Naive thymus-derived CD4-positive, alpha-beta T cell (primary cell): ENCODE data around the gene SAPCD2. TPM values are rescaled to one million over a fixed set of nuclear protein-coding genes. Genes with fewer than 3 reads are reported as not detected.

Experiments used
- ATAC-seq: fragments of 150-1000 bp; cut with Tn5 transposase; 2 replicates; pipeline ENCODE4 v1.10.0; 2021; ENCODE audit warnings: mild to moderate bottlenecking, moderate library complexity
- CTCF ChIA-PET: fragments of 350-600 bp; sonication (Branson Sonifier 250); formaldehyde crosslinking; loops from one replicate; lab custom pipeline; 2021; ENCODE audit warnings: antibody characterized with exemption; lab: Charles Lee
- POLR2A ChIA-PET: fragments of 350-600 bp; sonication (Branson Sonifier 250); formaldehyde crosslinking; loops from one replicate; lab custom pipeline; 2021; ENCODE audit warnings: antibody characterized with exemption, inconsistent platforms; lab: Charles Lee
- DNase-seq, 9 donors: peaks; one replicate each; pipeline versions ENCODE4 v3.0.0 to v3.0.0-alpha.2; 2020 to 2022; ENCODE audit warnings: mixed read lengths in 1 of 9
- H3K27ac ChIP-seq: one replicate; pipeline ENCODE4 v1.7.0; 2013; ENCODE audit warnings: mild to moderate bottlenecking, low read depth, low read length, moderate library complexity
- H3K27me3 ChIP-seq, 2 donors: one replicate each; pipeline ENCODE4 v1.7.0; 2013; ENCODE audit warnings: low read length in 2 of 2, mild to moderate bottlenecking in 2 of 2, moderate library complexity in 2 of 2; ENCODE audit not compliant: control insufficient read depth in 2 of 2, insufficient read depth in 2 of 2
- H3K36me3 ChIP-seq, 3 experiments: 1 replicate in 2 of 3; 2 replicates in 1 of 3; pipeline ENCODE4 v1.7.0; 2013; ENCODE audit warnings: low read length in 3 of 3, mild to moderate bottlenecking in 3 of 3, moderate library complexity in 1 of 3; ENCODE audit not compliant: insufficient read depth in 3 of 3, control insufficient read depth in 2 of 3
- H3K4me1 ChIP-seq, 2 donors: one replicate each; pipeline ENCODE4 v1.7.0; 2013; ENCODE audit warnings: low read length in 2 of 2, mild to moderate bottlenecking in 2 of 2, moderate library complexity in 1 of 2; ENCODE audit not compliant: control insufficient read depth in 2 of 2, insufficient read depth in 2 of 2
- H3K4me3 ChIP-seq: 2 replicates; pipeline ENCODE4 v1.7.0; 2013; ENCODE audit warnings: mild to moderate bottlenecking, low read length
- H3K9me3 ChIP-seq, 3 experiments: 1 replicate in 2 of 3; 2 replicates in 1 of 3; pipeline ENCODE4 v1.7.0; 2013; ENCODE audit warnings: low read length in 3 of 3; ENCODE audit not compliant: control insufficient read depth in 2 of 3
- H3K27ac Mint-ChIP-seq, 9 donors: one replicate each; pipeline ENCODE4 v1.8.0; 2020 to 2022; ENCODE audit warnings: mixed read lengths in 9 of 9, mild to moderate bottlenecking in 8 of 9, moderate library complexity in 5 of 9, inconsistent platforms in 2 of 9
- H3K27me3 Mint-ChIP-seq, 5 donors: one replicate each; pipeline ENCODE4 v1.8.0; 2021 to 2022; ENCODE audit warnings: mixed read lengths in 5 of 5, mild to moderate bottlenecking in 1 of 5
- H3K36me3 Mint-ChIP-seq, 5 donors: one replicate each; pipeline ENCODE4 v1.8.0; 2020 to 2022; ENCODE audit warnings: mixed read lengths in 5 of 5, mild to moderate bottlenecking in 3 of 5, inconsistent platforms in 1 of 5
- H3K4me1 Mint-ChIP-seq, 7 donors: one replicate each; pipeline ENCODE4 v1.8.0; 2020 to 2022; ENCODE audit warnings: mixed read lengths in 7 of 7, mild to moderate bottlenecking in 3 of 7, inconsistent platforms in 1 of 7
- H3K4me3 Mint-ChIP-seq, 10 donors: one replicate each; pipeline ENCODE4 v1.8.0; 2020 to 2022; ENCODE audit warnings: mild to moderate bottlenecking in 10 of 10, mixed read lengths in 10 of 10, moderate library complexity in 6 of 10, inconsistent platforms in 2 of 10
- H3K9me3 Mint-ChIP-seq, 11 donors: one replicate each; pipeline ENCODE4 v1.8.0; 2020 to 2022; ENCODE audit warnings: mixed read lengths in 11 of 11, mild to moderate bottlenecking in 4 of 11, inconsistent platforms in 1 of 11, moderate library complexity in 1 of 11
- intact Hi-C, 2 donors: fragments of 100-400 bp; cut with micrococcal nuclease; formaldehyde crosslinking; loops; one replicate each; pipeline ENCODE4 v1.15.1; 2023
- polyA plus RNA-seq, 2 donors: library from polyadenylated mRNA; unstranded; fragments of 300-500 nt; fragmentation: Illumina TruSeq; gene quantifications; one replicate each; pipeline ENCODE4 v1.2.3, GENCODE V29; 2021
- total RNA-seq, 6 experiments: library from RNA in 5 of 6; stranded (reverse) in 5 of 6; gene quantifications; 1 replicate in 5 of 6; 2 replicates in 1 of 6; pipeline ENCODE4 v1.2.3 and lab custom pipeline; 2021 to 2026

Gene SAPCD2
- total and polyA plus RNA-seq, 7 experiments from 2014 or later, result 0.16 to 22.1 (median 0.47) TPM; not detected in 1

GRCh38 chr9:137046088-137046787 is 24.1 kb downstream of the SAPCD2 start, which contains the start of gene NPDC1:
Gene NPDC1, minus strand, starts transcription at chr9:137046177. Its CDS starts 188 bp downstream, at chr9:137045989.
- POLR2A ChIA-PET, result interaction anchor here (0.6 to 1.3 kb wide), 6 partner anchors 13 to 231 kb away, joined by 3 to 6 read pairs (median 4); partner anchors contain the start of genes MAN1B1 and RNF224
- Mint-ChIP-seq H3K36me3 (no peaks in the 10 kb centered on the region), H3K27me3 (peaks cover 15 to 46% (median 34%) of the 10 kb centered on the region in 5 donors), H3K4me1 (peaks cover 0 to 11% (median 9%) of the 10 kb centered on the region in 7 donors), H3K4me3 (peak within 1 kb of the TSS; percentile 29 to 79 (median 59)), H3K27ac (no peak within 1 kb of the TSS), H3K9me3 (no peaks in the 10 kb centered on the region)
- Histone ChIP-seq H3K4me1 (peaks cover 9 to 25% of the 10 kb centered on the region in 2 donors), H3K27me3 (peaks cover 9 to 35% of the 10 kb centered on the region in 2 donors), H3K4me3 (peak within 1 kb of the TSS; percentile 46), H3K9me3 (no peaks in the 10 kb centered on the region), H3K27ac (no peak within 1 kb of the TSS), H3K36me3 (no peaks in the 10 kb centered on the region)
- CTCF ChIA-PET, result interaction anchor here (0.5 to 1.8 kb wide), 20 partner anchors 9 to 317 kb away, joined by 3 to 15 read pairs (median 4); partner anchors contain the start of gene RNF224
- DNase-seq (peak; percentile 55 to 86 (median 66)), ATAC-seq (peak; percentile 92)
- intact Hi-C loops, result loop anchor here (1.0 to 5.0 kb wide), 5 partner anchors 21 to 199 kb away; partner anchors contain the start of genes PHPT1 (in 1 of the 2) and RNF224 (in 1 of the 2)

- ChIA-PET POLR2A (no interaction called here), CTCF (interaction anchor here (0.8 kb wide), 1 partner anchor 10 kb away, joined by 5 read pairs; no protein-coding TSS in a partner anchor)
- no peak overlapping the region for H3K27ac ChIP-seq
- intact Hi-C loops, result loop anchor here (1.0 to 5.0 kb wide), 5 partner anchors 22 to 198 kb away; partner anchors contain the start of genes PHPT1 (in 1 of the 2) and RNF224 (in 1 of the 2)
- Mint-ChIP-seq H3K27me3 (peaks cover 15 to 42% (median 34%) of the 10 kb centered on the region in 5 donors), H3K27ac (no peak overlapping the region), H3K9me3 (no peaks in the 10 kb centered on the region), H3K36me3 (no peaks in the 10 kb centered on the region), H3K4me3 (peak overlapping the region in 9 of 10 donors; percentile 18 to 79 (median 57)), H3K4me1 (peaks cover 0 to 11% (median 9%) of the 10 kb centered on the region in 7 donors)
- DNase-seq (peak in 1 of 9 donors; percentile 49), ATAC-seq (peak; percentile 6)
- no peaks in the 10 kb centered on the region for H3K9me3 ChIP-seq
- H3K36me3 ChIP-seq, result no peaks in the 10 kb centered on the region
- H3K4me1 ChIP-seq, result peaks cover 9 to 25% of the 10 kb centered on the region in 2 donors
- peak overlapping the region; percentile 46 for H3K4me3 ChIP-seq
- peaks cover 9 to 35% of the 10 kb centered on the region in 2 donors for H3K27me3 ChIP-seq
Observed at GRCh38 chr9:137045294-137046087, 24.9 kb downstream of the SAPCD2 start.

GRCh38 chr9:137044502-137045177 is 25.7 kb downstream of the SAPCD2 start:
- Mint-ChIP-seq H3K9me3 (no peaks in the 10 kb centered on the region), H3K36me3 (no peaks in the 10 kb centered on the region), H3K27ac (peak overlapping the region in 1 of 9 donors; percentile 29), H3K4me1 (peaks cover 0 to 12% (median 9%) of the 10 kb centered on the region in 7 donors), H3K27me3 (peaks cover 11 to 35% (median 31%) of the 10 kb centered on the region in 5 donors), H3K4me3 (peak overlapping the region; percentile 27 to 79 (median 59))
- POLR2A ChIA-PET, result no interaction called here
- no peak for DNase-seq
- peaks cover 9 to 30% of the 10 kb centered on the region in 2 donors for H3K27me3 ChIP-seq
- intact Hi-C loops, result loop anchor here in 1 of 2 donors (5.0 kb wide), 2 partner anchors 193 to 197 kb away; partner anchors contain the start of gene PHPT1
- CTCF ChIA-PET, result interaction anchor here (0.7 to 0.8 kb wide), 2 partner anchors 9 to 51 kb away, joined by 3 to 5 read pairs; no protein-coding TSS in a partner anchor
- peak overlapping the region; percentile 30 for H3K4me3 ChIP-seq
- no peak overlapping the region for H3K27ac ChIP-seq
- H3K36me3 ChIP-seq, result no peaks in the 10 kb centered on the region
- ATAC-seq, result no peak
- H3K4me1 ChIP-seq, result peaks cover 9 to 25% of the 10 kb centered on the region in 2 donors
- no peaks in the 10 kb centered on the region for H3K9me3 ChIP-seq

GRCh38 chr9:137044037-137044436 is 26.3 kb downstream of the SAPCD2 start:
- Histone ChIP-seq H3K36me3 (no peaks in the 10 kb centered on the region), H3K4me3 (no peak overlapping the region), H3K9me3 (no peaks in the 10 kb centered on the region), H3K27ac (no peak overlapping the region), H3K27me3 (peaks cover 9 to 24% of the 10 kb centered on the region in 2 donors), H3K4me1 (peaks cover 9 to 25% of the 10 kb centered on the region in 2 donors)
- Mint-ChIP-seq H3K9me3 (no peaks in the 10 kb centered on the region), H3K36me3 (no peaks in the 10 kb centered on the region), H3K27me3 (peaks cover 7 to 32% (median 27%) of the 10 kb centered on the region in 5 donors), H3K27ac (no peak overlapping the region), H3K4me1 (peaks cover 0 to 11% (median 9%) of the 10 kb centered on the region in 7 donors), H3K4me3 (peak overlapping the region in 2 of 10 donors; percentile 77 to 79)
- ATAC-seq, result no peak
- ChIA-PET POLR2A (no interaction called here), CTCF (interaction anchor here (0.6 to 0.7 kb wide), 2 partner anchors 25 to 52 kb away, joined by 3 to 4 read pairs; no protein-coding TSS in a partner anchor)
- DNase-seq, result no peak
- intact Hi-C loops, result no loop called here

- Mint-ChIP-seq H3K27ac (no peak overlapping the region), H3K9me3 (no peaks in the 10 kb centered on the region), H3K4me1 (peaks cover 0 to 11% (median 9%) of the 10 kb centered on the region in 7 donors), H3K36me3 (no peaks in the 10 kb centered on the region), H3K27me3 (peaks cover 7 to 31% (median 25%) of the 10 kb centered on the region in 5 donors), H3K4me3 (peak overlapping the region in 1 of 10 donors; percentile 14)
- intact Hi-C loops, result no loop called here
- no peak for DNase-seq
- Histone ChIP-seq H3K36me3 (no peaks in the 10 kb centered on the region), H3K27me3 (peaks cover 7 to 20% of the 10 kb centered on the region in 2 donors), H3K9me3 (no peaks in the 10 kb centered on the region), H3K4me3 (no peak overlapping the region), H3K27ac (no peak overlapping the region), H3K4me1 (peaks cover 9 to 25% of the 10 kb centered on the region in 2 donors)
- CTCF ChIA-PET, result interaction anchor here (0.6 kb wide), 1 partner anchor 13 kb away, joined by 3 read pairs; no protein-coding TSS in a partner anchor
- ATAC-seq, result no peak
- POLR2A ChIA-PET, result interaction anchor here (0.7 kb wide), 1 partner anchor 32 kb away, joined by 3 read pairs; no protein-coding TSS in a partner anchor
Observed at GRCh38 chr9:137042751-137043727, 27.3 kb downstream of the SAPCD2 start.
